ENCODE results near the gene GPRC5A. TPM values are rescaled to one million over a fixed set of nuclear protein-coding genes. Genes with fewer than 3 reads are reported as not detected.

Gene GPRC5A
- total and polyA plus RNA-seq, 2 experiments from 2014 or later, result 0.16 to 0.38 TPM

- TF ChIP-seq, protein P1, sequence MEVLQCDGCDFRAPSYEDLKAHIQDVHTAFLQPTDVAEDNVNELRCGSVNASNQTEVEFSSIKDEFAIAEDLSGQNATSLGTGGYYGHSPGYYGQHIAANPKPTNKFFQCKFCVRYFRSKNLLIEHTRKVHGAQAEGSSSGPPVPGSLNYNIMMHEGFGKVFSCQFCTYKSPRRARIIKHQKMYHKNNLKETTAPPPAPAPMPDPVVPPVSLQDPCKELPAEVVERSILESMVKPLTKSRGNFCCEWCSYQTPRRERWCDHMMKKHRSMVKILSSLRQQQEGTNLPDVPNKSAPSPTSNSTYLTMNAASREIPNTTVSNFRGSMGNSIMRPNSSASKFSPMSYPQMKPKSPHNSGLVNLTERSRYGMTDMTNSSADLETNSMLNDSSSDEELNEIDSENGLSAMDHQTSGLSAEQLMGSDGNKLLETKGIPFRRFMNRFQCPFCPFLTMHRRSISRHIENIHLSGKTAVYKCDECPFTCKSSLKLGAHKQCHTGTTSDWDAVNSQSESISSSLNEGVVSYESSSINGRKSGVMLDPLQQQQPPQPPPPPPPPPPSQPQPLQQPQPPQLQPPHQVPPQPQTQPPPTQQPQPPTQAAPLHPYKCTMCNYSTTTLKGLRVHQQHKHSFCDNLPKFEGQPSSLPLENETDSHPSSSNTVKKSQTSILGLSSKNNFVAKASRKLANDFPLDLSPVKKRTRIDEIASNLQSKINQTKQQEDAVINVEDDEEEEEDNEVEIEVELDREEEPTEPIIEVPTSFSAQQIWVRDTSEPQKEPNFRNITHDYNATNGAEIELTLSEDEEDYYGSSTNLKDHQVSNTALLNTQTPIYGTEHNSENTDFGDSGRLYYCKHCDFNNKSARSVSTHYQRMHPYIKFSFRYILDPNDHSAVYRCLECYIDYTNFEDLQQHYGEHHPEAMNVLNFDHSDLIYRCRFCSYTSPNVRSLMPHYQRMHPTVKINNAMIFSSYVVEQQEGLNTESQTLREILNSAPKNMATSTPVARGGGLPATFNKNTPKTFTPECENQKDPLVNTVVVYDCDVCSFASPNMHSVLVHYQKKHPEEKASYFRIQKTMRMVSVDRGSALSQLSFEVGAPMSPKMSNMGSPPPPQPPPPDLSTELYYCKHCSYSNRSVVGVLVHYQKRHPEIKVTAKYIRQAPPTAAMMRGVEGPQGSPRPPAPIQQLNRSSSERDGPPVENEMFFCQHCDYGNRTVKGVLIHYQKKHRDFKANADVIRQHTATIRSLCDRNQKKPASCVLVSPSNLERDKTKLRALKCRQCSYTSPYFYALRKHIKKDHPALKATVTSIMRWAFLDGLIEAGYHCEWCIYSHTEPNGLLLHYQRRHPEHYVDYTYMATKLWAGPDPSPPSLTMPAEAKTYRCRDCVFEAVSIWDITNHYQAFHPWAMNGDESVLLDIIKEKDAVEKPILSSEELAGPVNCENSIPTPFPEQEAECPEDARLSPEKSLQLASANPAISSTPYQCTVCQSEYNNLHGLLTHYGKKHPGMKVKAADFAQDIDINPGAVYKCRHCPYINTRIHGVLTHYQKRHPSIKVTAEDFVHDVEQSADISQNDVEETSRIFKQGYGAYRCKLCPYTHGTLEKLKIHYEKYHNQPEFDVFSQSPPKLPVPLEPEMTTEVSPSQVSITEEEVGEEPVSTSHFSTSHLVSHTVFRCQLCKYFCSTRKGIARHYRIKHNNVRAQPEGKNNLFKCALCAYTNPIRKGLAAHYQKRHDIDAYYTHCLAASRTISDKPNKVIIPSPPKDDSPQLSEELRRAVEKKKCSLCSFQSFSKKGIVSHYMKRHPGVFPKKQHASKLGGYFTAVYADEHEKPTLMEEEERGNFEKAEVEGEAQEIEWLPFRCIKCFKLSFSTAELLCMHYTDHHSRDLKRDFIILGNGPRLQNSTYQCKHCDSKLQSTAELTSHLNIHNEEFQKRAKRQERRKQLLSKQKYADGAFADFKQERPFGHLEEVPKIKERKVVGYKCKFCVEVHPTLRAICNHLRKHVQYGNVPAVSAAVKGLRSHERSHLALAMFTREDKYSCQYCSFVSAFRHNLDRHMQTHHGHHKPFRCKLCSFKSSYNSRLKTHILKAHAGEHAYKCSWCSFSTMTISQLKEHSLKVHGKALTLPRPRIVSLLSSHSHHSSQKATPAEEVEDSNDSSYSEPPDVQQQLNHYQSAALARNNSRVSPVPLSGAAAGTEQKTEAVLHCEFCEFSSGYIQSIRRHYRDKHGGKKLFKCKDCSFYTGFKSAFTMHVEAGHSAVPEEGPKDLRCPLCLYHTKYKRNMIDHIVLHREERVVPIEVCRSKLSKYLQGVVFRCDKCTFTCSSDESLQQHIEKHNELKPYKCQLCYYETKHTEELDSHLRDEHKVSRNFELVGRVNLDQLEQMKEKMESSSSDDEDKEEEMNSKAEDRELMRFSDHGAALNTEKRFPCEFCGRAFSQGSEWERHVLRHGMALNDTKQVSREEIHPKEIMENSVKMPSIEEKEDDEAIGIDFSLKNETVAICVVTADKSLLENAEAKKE (CRISPR knock-in tag; IDR thresholded peaks at IDR 0.05), result no peak
Measured at GRCh38 chr12:12933742-12934141, 42.4 kb downstream of the GPRC5A start (continued).

GRCh38 chr12:12934556-12934955 is 43.2 kb downstream of the GPRC5A start:
- no peak overlapping the region for H3K27ac ChIP-seq (ENCODE audit: low read depth)
- H3K36me3 ChIP-seq (ENCODE audit: insufficient read depth), result no peaks in the 10 kb centered on the region
- no peak for ATAC-seq
- TF ChIP-seq ETS1 (IDR thresholded peaks at IDR 0.05) (no peak), EZH2 (IDR thresholded peaks at IDR 0.05; ENCODE audit: low read depth, unreplicated experiment) (no peak), REST (IDR thresholded peaks at IDR 0.05; ENCODE audit: unreplicated experiment) (no peak), EZH2phosphoT487 (IDR thresholded peaks at IDR 0.05; ENCODE audit: unreplicated experiment) (no peak)

More at GRCh38 chr12:12934556-12934955, 43.2 kb downstream of the GPRC5A start:
- Histone ChIP-seq H3F3A (replicated peaks; ENCODE audit: low read depth) (no peaks in the 10 kb centered on the region), H3K27me3 (ENCODE audit: insufficient read depth) (no peaks in the 10 kb centered on the region), H3K9me2 (ENCODE audit: insufficient read depth) (no peaks in the 10 kb centered on the region), H2AFZ (peak overlapping the region; percentile 44; the same call in 1 of the 2 replicates), H3K4me2 (no peak overlapping the region), H4K20me1 (replicated peaks; ENCODE audit: insufficient read depth) (no peaks in the 10 kb centered on the region), H3K79me2 (replicated peaks; ENCODE audit: insufficient read depth) (no peaks in the 10 kb centered on the region), H3K4me3 (no peak overlapping the region), H3K4me1 (ENCODE audit: insufficient read depth) (no peaks in the 10 kb centered on the region)
- no peak for DNase-seq (ENCODE audit: low spot score)
- peaks cover 7% of the 10 kb centered on the region; the same call in 2 of the 3 replicates for H3K4me1 Mint-ChIP-seq
- H3K27ac Mint-ChIP-seq, result no peak overlapping the region
- H3K36me3 Mint-ChIP-seq (ENCODE audit: low read depth), result 0 out of 3 replicates have a peak, but pooled peaks cover 2% of the 10 kb centered on the region
- no peaks in the 10 kb centered on the region; the same call in 2 of the 3 replicates for H3K9me3 Mint-ChIP-seq
- H3K4me3 Mint-ChIP-seq, result no peak overlapping the region
- peaks cover 3% of the 10 kb centered on the region for H3K27me3 Mint-ChIP-seq (ENCODE audit: insufficient read depth, low read depth, poor library complexity)

All from GM23338 (cell line).